ENCODE measurements around the gene COL13A1.
A peak's percentile ranks its signal among the peaks of the same experiment; 100 is the strongest.

The COL13A1 gene

DNA sequence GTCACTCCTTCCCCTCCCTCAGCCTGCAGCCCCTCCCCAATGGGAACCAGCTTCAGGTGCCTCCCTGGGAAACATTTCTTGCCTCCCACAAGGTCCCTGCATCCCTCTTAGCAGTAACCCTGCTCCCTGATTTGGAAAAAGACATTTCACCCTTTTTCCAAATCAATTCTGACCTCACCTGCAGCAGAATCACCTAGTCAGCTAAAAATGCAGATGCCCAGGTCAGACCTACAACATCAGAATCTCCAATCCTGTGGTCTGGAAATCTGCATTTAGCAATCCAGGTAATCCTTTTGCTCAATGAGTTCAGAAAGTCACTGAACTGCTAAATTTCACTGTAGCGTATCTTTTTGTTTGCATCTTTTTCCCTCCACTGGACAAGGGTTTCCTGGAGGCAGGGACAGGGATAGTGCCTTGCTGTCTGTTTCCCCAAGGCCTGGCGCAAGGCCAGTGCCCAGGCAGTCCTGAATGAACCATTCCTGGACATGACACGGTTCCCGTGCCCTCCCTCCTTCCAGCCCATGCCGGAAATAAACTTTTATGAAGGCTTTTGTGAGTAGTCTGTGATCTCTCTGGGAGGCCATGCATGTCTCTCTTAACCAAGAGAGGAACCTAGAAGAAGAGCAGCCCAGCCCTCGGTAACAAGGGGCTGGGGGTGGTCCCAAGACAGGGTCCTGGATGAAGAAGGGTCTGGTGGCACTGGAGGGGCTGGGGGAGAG, 44.0 kb downstream of the COL13A1 start:
- no peak for DNase-seq (ENCODE audit: low spot score)

DNA sequence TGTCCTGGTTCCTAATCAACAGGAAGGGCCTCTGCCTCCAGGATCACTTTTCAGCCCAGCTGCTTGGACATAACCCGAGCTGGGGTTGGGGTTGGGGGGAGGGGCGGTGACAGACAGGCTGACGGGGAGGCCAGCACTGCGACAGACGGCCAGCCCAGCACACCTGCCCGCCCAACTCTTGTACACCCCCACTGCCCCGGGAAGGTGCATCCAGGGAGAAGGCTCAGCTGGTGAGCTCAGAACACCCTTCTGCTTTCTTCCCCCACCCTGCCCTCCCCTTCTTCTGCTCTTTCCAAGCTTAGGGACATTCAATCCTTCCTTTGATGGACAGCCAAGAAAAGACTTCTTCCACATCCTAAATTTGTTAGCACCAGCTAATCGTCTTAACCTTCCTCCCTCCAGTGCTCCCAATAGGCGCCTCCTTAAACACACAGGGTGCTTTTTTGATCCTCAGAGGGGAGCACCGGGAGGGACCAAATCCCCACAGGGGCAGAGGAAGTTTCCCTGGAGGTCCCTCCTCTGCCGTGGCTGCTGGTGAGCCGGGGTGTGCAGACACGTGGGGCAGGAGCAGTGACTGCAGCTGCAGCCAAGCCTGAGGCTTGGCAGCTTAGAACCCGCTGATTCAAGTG, 44.7 kb downstream of the COL13A1 start:
- no peak for DNase-seq (ENCODE audit: low spot score)

DNA sequence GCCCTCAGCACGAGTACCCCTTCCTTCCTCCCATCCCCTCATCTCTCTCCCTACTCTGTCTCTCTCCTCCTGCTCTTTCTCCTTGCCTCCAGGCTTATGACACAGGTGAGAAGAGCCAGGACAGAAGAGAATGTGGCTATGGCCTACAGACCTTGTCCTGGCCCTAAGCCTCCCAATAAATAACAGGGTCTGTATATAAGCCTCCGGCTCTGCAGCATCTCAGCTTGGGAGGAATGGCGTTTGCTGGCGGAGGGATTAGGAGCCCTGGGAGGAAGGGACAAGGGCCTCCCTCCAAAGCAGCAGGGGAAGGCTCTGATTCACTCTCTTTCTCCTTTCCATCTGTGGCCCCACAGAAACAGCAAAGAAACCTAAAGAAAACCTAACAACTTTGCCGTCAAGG, 45.8 kb downstream of the COL13A1 start:
- no peak for DNase-seq (ENCODE audit: low spot score)

GRCh38 chr10:69847883-69848282, 46.2 kb downstream of the COL13A1 start:
- no peak for DNase-seq (ENCODE audit: low spot score)

GRCh38 chr10:69848454-69848853, 46.7 kb downstream of the COL13A1 start:
- no peak for DNase-seq (ENCODE audit: low spot score)

GRCh38 chr10:69849825-69850224, 48.1 kb downstream of the COL13A1 start:
- no peak for DNase-seq (ENCODE audit: low spot score)

DNA sequence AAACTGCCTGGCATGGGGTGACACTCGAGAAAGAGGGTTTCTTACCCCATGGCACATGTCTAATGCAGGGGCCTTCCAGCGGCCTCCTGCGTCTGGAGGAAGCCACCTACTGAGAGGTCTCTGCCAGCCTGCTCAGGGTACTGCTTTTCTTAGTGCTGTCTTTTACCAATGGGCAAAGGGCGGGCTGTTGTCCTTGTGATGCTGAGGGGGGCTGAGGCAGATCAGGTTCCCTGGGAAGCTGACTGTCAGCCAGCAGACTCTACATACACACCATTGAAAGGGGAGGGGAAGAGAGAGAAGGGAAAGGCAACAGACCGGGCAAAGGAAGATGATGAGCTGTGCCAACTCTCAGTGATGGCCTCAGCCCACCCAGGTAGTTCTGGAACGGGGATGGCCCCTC, 48.7 kb downstream of the COL13A1 start:
- DNase-seq (ENCODE audit: low spot score), result no peak

DNA sequence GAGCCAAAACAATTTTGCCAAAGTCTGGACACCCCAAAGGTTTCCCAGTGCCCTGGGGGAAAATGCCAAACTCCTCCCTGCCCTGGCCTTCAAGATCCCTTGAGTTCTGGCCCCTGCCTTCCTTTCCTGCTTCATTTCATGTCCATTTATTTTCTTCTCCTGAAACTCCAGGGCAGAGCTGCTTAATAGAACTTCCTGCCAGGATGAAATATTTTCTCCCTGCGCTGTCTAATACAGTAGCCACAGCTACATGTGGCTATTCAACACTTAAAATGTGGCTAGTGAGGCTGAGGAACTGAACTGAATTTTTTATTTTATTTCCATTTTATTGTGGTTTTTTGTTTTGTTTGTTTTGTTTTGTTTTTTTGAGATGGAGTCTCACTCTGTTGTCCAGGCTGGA, 49.6 kb downstream of the COL13A1 start:
- no peak for DNase-seq (ENCODE audit: low spot score)

- DNase-seq (ENCODE audit: low spot score), result no peak
These were observed 51.4 kb downstream of the COL13A1 start for GRCh38 chr10:69853064-69853463.

DNA sequence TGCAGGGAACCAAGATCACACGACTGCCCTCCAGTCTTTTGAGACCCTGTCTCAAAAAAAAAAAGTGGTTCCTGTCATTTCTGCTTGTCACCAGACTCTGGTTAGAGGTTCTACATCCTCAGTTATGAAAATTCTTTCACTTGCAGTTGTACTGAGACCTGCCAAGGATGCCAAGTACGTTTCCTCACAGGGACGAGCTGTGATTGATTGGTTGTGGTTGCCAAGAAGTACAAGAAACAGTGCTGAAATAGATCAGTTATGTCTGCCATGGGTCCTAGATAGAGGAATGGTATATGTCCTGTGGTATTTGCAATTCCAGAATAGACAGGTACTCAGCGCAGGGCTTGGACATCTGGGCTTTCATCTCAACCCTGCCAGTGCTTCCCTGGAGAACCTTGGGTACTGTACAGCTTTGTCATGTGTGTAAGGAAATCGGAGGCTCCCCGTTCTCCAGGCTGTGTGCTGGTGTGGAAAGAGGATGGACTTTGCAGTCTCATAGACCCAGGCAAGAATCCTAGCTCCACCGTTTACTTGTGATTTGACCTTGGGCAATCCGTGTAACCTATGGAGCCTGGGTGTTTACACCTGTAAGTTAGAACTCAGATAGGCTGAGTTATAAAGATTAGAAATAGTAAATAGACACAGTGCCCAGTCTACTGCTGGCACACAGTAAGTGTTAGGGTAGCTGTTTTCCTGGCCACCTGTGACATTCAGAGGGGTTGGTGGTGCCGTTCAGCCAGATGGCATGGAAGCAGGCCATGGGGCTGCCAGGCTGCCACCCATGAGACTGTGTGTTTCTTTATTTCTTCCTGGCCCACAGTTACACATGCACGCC, 53.0 kb downstream of the COL13A1 start:
- no peak for DNase-seq (ENCODE audit: low spot score)

GRCh38 chr10:69855346-69856111, 53.8 kb downstream of the COL13A1 start:
- peak; percentile 20 for DNase-seq (ENCODE audit: low spot score)

DNA sequence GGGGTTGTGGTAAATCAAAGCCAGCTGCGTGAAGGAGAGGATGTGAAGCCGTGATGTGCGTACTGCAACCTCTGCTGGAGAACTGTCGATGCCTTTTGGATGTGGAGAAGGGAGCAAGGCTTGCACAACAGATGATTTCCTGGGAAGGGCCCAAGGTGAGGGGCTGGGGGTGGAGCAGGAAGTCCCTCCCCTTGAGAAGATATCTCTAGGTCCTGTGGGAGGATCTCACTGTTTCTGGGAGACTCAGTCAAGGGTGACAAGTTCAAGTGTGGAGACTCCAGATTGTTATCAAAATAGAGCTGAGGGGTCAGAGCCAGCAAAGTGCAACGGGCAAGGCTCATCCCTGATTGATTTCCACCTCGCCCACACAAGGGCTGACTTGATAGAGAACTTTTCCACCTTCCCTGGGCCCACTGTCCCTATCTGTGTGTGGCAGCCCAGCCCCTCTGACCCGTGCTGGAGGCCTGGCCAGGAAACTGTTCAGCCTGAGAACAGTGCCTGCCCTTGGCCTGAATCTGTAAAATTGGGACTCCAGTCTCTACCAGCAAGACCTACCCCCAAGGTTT, 55.0 kb downstream of the COL13A1 start:
- no peak for DNase-seq (ENCODE audit: low spot score)

DNA sequence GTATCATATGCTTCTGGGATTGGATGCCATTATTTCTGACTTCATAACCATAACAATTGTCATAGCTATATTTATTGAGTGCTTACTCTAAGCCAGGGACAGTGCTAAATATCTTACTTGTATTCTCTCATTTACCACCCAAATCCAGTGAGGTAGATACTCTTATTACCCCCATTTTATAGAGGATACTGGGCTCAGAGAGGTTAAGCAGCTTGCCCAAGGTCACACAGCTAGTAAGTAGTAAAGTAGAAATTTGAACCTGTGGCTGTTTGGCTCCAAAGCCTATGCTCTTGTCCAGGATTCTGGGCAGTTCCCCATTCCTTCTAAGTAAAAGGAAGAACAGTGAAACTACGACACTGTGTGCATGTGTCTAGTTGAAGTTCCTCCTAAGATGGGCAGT, 56.5 kb downstream of the COL13A1 start:
- no peak for DNase-seq (ENCODE audit: low spot score)

DNA sequence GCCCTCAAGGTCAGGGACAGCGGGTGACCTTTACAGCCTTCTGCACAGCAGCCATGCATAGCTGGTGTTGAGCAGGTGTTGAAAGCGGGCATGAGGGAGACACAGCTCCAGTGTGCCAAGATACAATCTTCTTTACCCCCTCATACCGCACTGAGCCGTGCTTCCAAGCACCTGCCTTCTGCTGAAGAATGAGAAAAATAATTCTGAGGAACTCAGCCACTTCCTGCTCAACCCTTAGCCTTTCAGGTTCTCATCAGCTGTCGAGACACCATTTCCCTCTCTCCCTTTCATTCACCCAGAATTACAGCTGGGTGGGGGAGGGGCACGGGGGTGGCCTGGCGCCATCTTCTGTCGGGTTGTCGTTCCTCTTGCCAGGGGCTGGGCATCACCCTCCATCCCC, 58.6 kb downstream of the COL13A1 start:
- no peak for DNase-seq (ENCODE audit: low spot score)

- no peak for DNase-seq (ENCODE audit: low spot score)
These were observed 59.8 kb downstream of the COL13A1 start for GRCh38 chr10:69861251-69862240.

DNA sequence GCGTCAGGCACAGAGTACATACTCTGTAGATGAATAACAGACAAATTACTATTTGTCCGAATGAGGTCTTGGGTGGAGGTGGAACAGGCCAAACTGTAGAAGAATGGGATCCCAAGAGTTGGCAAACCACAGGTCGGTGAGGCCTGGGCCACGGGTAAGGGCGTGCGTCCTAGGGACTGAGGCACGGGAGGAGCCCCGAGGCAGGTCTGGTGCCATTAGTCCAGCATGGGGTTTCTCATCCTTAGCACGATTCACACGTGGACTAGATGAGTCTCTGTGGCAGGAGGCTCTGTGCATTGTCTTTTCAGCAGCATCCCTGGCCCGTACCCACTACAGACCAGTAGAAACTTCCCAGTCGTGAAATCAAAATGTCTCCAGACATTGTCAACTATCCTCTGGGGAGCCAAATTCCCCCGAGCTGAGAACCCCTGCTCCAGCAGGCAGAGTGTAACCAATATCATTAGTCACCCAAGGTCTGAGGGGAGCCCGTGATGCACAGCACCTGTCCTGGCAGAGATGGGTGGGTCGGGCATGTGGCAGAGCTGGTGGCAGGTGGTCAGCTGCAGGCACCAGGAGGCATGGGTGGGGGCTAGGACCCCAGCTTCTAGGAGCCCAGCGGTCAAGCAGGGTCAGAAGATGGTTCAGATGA, 61.3 kb downstream of the COL13A1 start:
- no peak for DNase-seq (ENCODE audit: low spot score)

GRCh38 chr10:69863580-69863979, 61.9 kb downstream of the COL13A1 start:
- no peak for DNase-seq (ENCODE audit: low spot score)

- no peak for DNase-seq (ENCODE audit: low spot score)
These were observed 62.6 kb downstream of the COL13A1 start for GRCh38 chr10:69864321-69864720.

- no peak for DNase-seq (ENCODE audit: low spot score)
These were observed 63.7 kb downstream of the COL13A1 start for GRCh38 chr10:69865450-69865849.

- DNase-seq (ENCODE audit: low spot score), result no peak
These were observed 64.6 kb downstream of the COL13A1 start for GRCh38 chr10:69866246-69866687.
